Mammary epithelial cell (primary cell): Measurements from ENCODE around the gene TM2D1.

Source experiments
- EZH2 ChIP-seq: IDR thresholded peaks from 2 replicates; pipeline ENCODE4 v1.6.1; 2012; ENCODE audit warnings: low read length, inconsistent platforms, borderline replicate concordance
- TF ChIP-seq, protein P1 (sequence below), 2 donors: IDR thresholded peaks in 1 of 2; conservative IDR thresholded peaks in 1 of 2; 2 replicates each; pipeline ENCODE4 v1.5.1; 2011 to 2012; ENCODE audit warnings: inconsistent platforms in 2 of 2, low read length in 2 of 2, mild to moderate bottlenecking in 2 of 2, control low read depth in 1 of 2, low read depth in 1 of 2; ENCODE audit not compliant: insufficient read depth in 1 of 2; ENCODE audit errors: extremely low read depth in 1 of 2

GRCh38 chr1:61639608-61640336 lies 85.2 kb downstream of the TM2D1 start:
- TF ChIP-seq, protein P1, sequence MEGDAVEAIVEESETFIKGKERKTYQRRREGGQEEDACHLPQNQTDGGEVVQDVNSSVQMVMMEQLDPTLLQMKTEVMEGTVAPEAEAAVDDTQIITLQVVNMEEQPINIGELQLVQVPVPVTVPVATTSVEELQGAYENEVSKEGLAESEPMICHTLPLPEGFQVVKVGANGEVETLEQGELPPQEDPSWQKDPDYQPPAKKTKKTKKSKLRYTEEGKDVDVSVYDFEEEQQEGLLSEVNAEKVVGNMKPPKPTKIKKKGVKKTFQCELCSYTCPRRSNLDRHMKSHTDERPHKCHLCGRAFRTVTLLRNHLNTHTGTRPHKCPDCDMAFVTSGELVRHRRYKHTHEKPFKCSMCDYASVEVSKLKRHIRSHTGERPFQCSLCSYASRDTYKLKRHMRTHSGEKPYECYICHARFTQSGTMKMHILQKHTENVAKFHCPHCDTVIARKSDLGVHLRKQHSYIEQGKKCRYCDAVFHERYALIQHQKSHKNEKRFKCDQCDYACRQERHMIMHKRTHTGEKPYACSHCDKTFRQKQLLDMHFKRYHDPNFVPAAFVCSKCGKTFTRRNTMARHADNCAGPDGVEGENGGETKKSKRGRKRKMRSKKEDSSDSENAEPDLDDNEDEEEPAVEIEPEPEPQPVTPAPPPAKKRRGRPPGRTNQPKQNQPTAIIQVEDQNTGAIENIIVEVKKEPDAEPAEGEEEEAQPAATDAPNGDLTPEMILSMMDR (conservative IDR thresholded peaks at IDR 0.05 in 1 of 2, IDR thresholded peaks at IDR 0.05 in 1 of 2; ENCODE audit: extremely low read depth in 1 of 2, insufficient read depth in 1 of 2, low read depth in 1 of 2, low read length in 2 of 2): no peak
- no peak for TF ChIP-seq EZH2
